Measurements from ENCODE around the gene ABCA13. TPM values are rescaled to one million over a fixed set of nuclear protein-coding genes. Genes with fewer than 3 reads are reported as not detected.

ABCA13 gene
- total RNA-seq, 2 donors from 2014 or later = not detected

DNA sequence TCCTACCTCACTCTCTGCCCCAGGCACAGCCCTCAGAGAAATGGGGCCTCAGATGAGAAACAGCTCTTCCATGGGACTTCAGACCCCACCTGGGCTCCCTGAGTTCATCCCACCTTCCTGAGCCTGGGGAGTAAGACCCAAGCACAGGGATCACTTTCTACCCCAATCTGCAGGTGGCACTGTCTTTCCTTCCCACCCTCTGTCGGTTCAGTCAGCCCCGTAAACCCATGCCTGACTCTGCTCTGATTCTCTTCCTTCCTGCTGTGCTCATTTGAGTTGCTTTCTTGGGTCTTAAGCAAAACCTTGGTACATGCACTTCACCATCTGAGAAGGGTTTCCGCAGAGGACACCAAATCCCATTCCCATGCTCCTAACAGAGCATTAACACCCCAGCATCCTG is 446.7 kb downstream of the ABCA13 start:
- no peaks in the 10 kb centered on the region for H3K9me3 ChIP-seq (ENCODE audit: control insufficient read depth, low read length, poor library complexity, severe bottlenecking)
- Mint-ChIP-seq H3K36me3 (ENCODE audit: low read depth) (no peaks in the 10 kb centered on the region), H3K27ac (no peak overlapping the region), H3K4me1 (no peaks in the 10 kb centered on the region), H3K4me3 (no peak overlapping the region), H3K27me3 (no peaks in the 10 kb centered on the region)
- ATAC-seq = no peak
- no peak for DNase-seq

DNA sequence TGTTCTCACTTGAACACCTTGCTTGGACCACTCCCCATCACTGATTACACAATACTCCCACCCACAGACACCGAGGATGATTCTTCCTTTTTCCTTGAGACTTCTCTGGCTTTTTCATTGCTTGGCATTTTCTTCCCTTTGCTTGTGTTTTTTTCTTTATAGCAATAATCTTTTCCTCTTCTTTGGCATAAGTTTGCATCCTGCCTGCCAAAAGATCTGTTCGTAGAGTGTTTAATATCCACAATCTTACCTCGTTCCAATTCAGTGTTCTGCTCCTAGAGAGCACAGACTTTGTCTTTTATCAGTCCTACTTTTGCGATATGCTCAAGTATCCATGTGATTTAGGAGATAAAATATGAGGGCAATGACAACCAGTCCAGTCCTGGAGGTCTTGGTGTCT is 449.8 kb downstream of the ABCA13 start:
- H3K4me3 Mint-ChIP-seq = no peak overlapping the region
- no peak overlapping the region for H3K27ac Mint-ChIP-seq
- no peaks in the 10 kb centered on the region for H3K9me3 ChIP-seq (ENCODE audit: control insufficient read depth, low read length, poor library complexity, severe bottlenecking)
- no peaks in the 10 kb centered on the region for H3K27me3 Mint-ChIP-seq
- H3K36me3 Mint-ChIP-seq (ENCODE audit: low read depth) = no peaks in the 10 kb centered on the region
- ATAC-seq (no peak), DNase-seq (no peak)
- no peaks in the 10 kb centered on the region for H3K4me1 Mint-ChIP-seq

GRCh38 chr7:48627164-48627563 is 455.9 kb downstream of the ABCA13 start:
- DNase-seq = no peak
- Mint-ChIP-seq H3K27me3 (no peaks in the 10 kb centered on the region), H3K4me3 (no peak overlapping the region), H3K36me3 (ENCODE audit: low read depth) (peaks cover 2% of the 10 kb centered on the region), H3K27ac (no peak overlapping the region), H3K4me1 (no peaks in the 10 kb centered on the region)
- no peaks in the 10 kb centered on the region for H3K9me3 ChIP-seq (ENCODE audit: control insufficient read depth, low read length, poor library complexity, severe bottlenecking)
- ATAC-seq = no peak

DNA sequence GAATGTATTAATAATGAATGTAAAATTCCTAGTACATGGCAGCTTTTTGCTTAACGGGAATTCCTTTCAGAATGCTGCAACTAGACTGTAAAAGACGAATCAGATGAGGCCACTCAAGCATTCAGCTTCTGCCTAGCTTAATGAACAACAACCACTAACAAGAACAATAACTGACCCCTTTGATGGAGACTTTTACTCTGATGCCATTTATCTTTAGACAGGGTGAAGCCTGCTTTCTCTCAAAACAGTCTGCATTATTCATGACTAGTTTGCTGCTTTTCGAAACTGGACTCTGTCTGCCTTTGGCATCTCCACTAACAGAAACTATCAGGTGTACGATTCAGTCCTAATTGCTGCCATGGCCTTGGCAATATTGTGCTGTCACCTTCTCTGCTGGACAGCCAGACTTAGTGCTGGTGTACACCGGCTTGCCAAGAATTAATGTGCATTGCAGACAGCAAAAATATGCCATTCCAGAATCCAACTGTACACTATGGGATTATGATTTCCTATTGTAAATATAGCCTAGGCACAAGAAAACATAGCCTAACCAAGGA is 457.6 kb downstream of the ABCA13 start:
- H3K36me3 Mint-ChIP-seq (ENCODE audit: low read depth) = peaks cover 2% of the 10 kb centered on the region
- no peaks in the 10 kb centered on the region for H3K4me1 Mint-ChIP-seq
- H3K27me3 Mint-ChIP-seq = no peaks in the 10 kb centered on the region
- no peak overlapping the region for H3K4me3 Mint-ChIP-seq
- DNase-seq (no peak), ATAC-seq (no peak)
- no peaks in the 10 kb centered on the region for H3K9me3 ChIP-seq (ENCODE audit: control insufficient read depth, low read length, poor library complexity, severe bottlenecking)
- no peak overlapping the region for H3K27ac Mint-ChIP-seq

DNA sequence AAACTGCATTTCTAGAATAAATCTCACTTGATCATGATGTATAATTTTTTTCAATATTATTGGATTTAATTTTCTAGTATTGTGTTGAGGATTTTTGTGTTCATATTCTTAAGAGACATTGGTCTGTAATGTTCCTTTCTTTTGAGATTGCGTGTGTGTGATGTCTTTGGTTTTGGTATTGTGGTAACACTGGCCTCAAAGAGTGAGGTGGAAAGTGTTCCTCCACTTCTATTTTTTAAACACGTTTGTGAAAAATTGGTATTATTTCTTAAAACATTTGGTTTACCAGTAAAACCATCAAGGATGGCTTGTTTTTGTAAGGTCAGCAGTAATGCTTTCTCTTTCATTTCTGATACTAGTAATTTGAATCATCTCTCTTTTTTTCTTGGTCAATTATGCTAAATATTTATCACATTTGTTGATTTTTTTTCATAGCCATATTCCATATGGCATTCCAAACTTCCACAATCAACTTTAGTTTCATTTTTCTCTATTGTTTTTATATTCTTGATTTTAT is 462.9 kb downstream of the ABCA13 start:
- H3K36me3 Mint-ChIP-seq (ENCODE audit: low read depth) = peaks cover 2% of the 10 kb centered on the region
- no peaks in the 10 kb centered on the region for H3K27me3 Mint-ChIP-seq
- H3K27ac Mint-ChIP-seq = no peak overlapping the region
- no peak for ATAC-seq
- H3K9me3 ChIP-seq (ENCODE audit: control insufficient read depth, low read length, poor library complexity, severe bottlenecking) = no peaks in the 10 kb centered on the region
- no peak overlapping the region for H3K4me3 Mint-ChIP-seq
- DNase-seq = no peak
- H3K4me1 Mint-ChIP-seq = no peaks in the 10 kb centered on the region

GRCh38 chr7:48635796-48636195 is 464.5 kb downstream of the ABCA13 start:
- ATAC-seq (no peak), DNase-seq (no peak)
- H3K27me3 Mint-ChIP-seq = no peaks in the 10 kb centered on the region
- H3K4me1 Mint-ChIP-seq = no peaks in the 10 kb centered on the region
- no peaks in the 10 kb centered on the region for H3K9me3 ChIP-seq (ENCODE audit: control insufficient read depth, low read length, poor library complexity, severe bottlenecking)
- peaks cover 2% of the 10 kb centered on the region for H3K36me3 Mint-ChIP-seq (ENCODE audit: low read depth)
- no peak overlapping the region for H3K4me3 Mint-ChIP-seq
- H3K27ac Mint-ChIP-seq = no peak overlapping the region

DNA sequence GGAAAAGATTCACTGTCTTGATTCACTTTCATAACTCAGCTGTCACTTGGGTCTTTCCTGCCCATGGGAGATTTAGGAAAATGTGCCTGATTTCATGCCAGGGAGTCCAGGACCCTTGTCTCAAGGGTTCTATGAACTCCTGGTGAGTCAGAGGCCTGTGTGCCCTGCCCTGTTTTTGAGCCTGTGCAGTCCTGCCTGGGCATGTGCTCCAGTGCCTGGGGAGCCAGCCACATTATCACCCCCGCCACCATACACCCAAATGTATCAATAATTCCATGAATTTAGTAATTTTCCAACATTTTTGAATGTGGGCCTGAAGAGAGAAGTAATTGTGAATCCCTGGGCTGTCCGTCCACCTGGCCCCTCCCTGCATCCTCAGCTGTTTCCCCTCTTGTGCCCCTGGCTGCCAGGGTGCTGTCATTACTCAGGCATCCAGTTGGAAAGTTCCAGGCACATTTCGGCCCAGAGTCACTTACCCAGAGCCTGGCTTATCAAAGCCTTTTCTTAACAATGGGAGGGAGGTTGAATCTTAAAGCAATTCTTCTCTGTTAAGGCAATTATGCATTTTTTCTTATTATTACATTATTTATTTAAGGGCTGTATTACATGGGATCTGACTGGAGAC is 465.2 kb downstream of the ABCA13 start:
- no peak overlapping the region for H3K4me3 Mint-ChIP-seq
- DNase-seq = no peak

DNA sequence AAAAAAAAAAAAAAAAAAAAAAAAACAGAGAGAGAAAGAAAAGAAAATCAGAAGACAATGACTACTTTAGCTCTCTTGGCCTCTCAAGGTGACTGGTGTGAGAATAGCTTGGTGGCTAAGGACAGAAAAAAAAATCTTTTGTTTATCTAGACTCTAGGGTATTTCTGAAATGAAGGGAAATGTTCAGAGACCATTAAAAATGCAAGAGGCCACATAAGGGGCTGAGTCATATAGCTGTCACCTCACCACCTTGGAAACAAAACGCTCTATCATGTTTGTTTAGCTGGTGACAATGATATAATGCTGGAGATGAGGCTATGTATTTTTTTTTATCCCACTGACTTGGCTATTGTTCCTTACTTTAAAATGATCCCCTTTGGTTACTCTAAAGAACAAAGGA is 466.1 kb downstream of the ABCA13 start:
- no peaks in the 10 kb centered on the region for H3K27me3 Mint-ChIP-seq
- no peaks in the 10 kb centered on the region for H3K9me3 ChIP-seq (ENCODE audit: control insufficient read depth, low read length, poor library complexity, severe bottlenecking)
- no peak overlapping the region for H3K4me3 Mint-ChIP-seq
- ATAC-seq (no peak), DNase-seq (no peak)
- H3K4me1 Mint-ChIP-seq = no peaks in the 10 kb centered on the region
- no peak overlapping the region for H3K27ac Mint-ChIP-seq
- H3K36me3 Mint-ChIP-seq (ENCODE audit: low read depth) = no peaks in the 10 kb centered on the region

More for the DNA sequence above, 465.2 kb downstream of the ABCA13 start:
- no peaks in the 10 kb centered on the region for H3K27me3 Mint-ChIP-seq
- H3K27ac Mint-ChIP-seq = no peak overlapping the region
- peaks cover 2% of the 10 kb centered on the region for H3K36me3 Mint-ChIP-seq (ENCODE audit: low read depth)
- no peaks in the 10 kb centered on the region for H3K4me1 Mint-ChIP-seq
- no peak for ATAC-seq
- no peaks in the 10 kb centered on the region for H3K9me3 ChIP-seq (ENCODE audit: control insufficient read depth, low read length, poor library complexity, severe bottlenecking)

- DNase-seq (no peak), ATAC-seq (no peak)
- Mint-ChIP-seq H3K36me3 (ENCODE audit: low read depth) (no peaks in the 10 kb centered on the region), H3K27ac (no peak overlapping the region), H3K4me1 (no peaks in the 10 kb centered on the region), H3K4me3 (no peak overlapping the region), H3K27me3 (no peaks in the 10 kb centered on the region)
- no peaks in the 10 kb centered on the region for H3K9me3 ChIP-seq (ENCODE audit: control insufficient read depth, low read length, poor library complexity, severe bottlenecking)
These were observed 466.8 kb downstream of the ABCA13 start for GRCh38 chr7:48638041-48638440.

- H3K36me3 Mint-ChIP-seq (ENCODE audit: low read depth) = no peaks in the 10 kb centered on the region
- no peak for ATAC-seq
- no peaks in the 10 kb centered on the region for H3K27me3 Mint-ChIP-seq
- no peak for DNase-seq
- H3K4me1 Mint-ChIP-seq = no peaks in the 10 kb centered on the region
- no peak overlapping the region for H3K4me3 Mint-ChIP-seq
- H3K9me3 ChIP-seq (ENCODE audit: control insufficient read depth, low read length, poor library complexity, severe bottlenecking) = no peaks in the 10 kb centered on the region
- H3K27ac Mint-ChIP-seq = no peak overlapping the region
These were observed 472.3 kb downstream of the ABCA13 start for GRCh38 chr7:48643431-48644013.

- Mint-ChIP-seq H3K36me3 (ENCODE audit: low read depth) (no peaks in the 10 kb centered on the region), H3K27ac (no peak overlapping the region), H3K4me1 (no peaks in the 10 kb centered on the region), H3K27me3 (no peaks in the 10 kb centered on the region), H3K4me3 (no peak overlapping the region)
- H3K9me3 ChIP-seq (ENCODE audit: control insufficient read depth, low read length, poor library complexity, severe bottlenecking) = no peaks in the 10 kb centered on the region
- ATAC-seq (no peak), DNase-seq (no peak)
These were observed 486.9 kb downstream of the ABCA13 start for GRCh38 chr7:48658138-48658537.

GRCh38 chr7:48660306-48660870 is 489.1 kb downstream of the ABCA13 start:
- Mint-ChIP-seq H3K4me3 (no peak overlapping the region), H3K4me1 (no peaks in the 10 kb centered on the region), H3K27ac (no peak overlapping the region), H3K36me3 (ENCODE audit: low read depth) (no peaks in the 10 kb centered on the region), H3K27me3 (no peaks in the 10 kb centered on the region)
- no peaks in the 10 kb centered on the region for H3K9me3 ChIP-seq (ENCODE audit: control insufficient read depth, low read length, poor library complexity, severe bottlenecking)
- ATAC-seq (no peak), DNase-seq (no peak)

- Mint-ChIP-seq H3K36me3 (ENCODE audit: low read depth) (no peaks in the 10 kb centered on the region), H3K27me3 (no peaks in the 10 kb centered on the region), H3K4me3 (no peak overlapping the region), H3K4me1 (no peaks in the 10 kb centered on the region), H3K27ac (no peak overlapping the region)
- no peak for ATAC-seq
- H3K9me3 ChIP-seq (ENCODE audit: control insufficient read depth, low read length, poor library complexity, severe bottlenecking) = peaks cover 4% of the 10 kb centered on the region
- DNase-seq = no peak
These were observed 493.0 kb downstream of the ABCA13 start for GRCh38 chr7:48664241-48664640.
